HCT116 (cell line): ENCODE data around the gene DGKB.

ENCODE experiments used
- RAD21 ChIP-seq: IDR thresholded peaks from 2 replicates; pipeline ENCODE4 v1.6.1; 2012; ENCODE audit warnings: low read depth, mild to moderate bottlenecking
- TF ChIP-seq, protein P1 (sequence below), 3 experiments: fragments of 200-600 bp in 1 of 3; sonication (generic) in 1 of 3; IDR thresholded peaks in 2 of 3; conservative IDR thresholded peaks in 1 of 3; 2 replicates each; pipeline ENCODE4 v1.5.1; 2012 to 2017; ENCODE audit warnings: low read depth in 2 of 3, low read length in 2 of 3, antibody characterized with exemption in 1 of 3, borderline replicate concordance in 1 of 3, control low read depth in 1 of 3, mild to moderate bottlenecking in 1 of 3, mixed read lengths in 1 of 3, mixed run types in 1 of 3, moderate library complexity in 1 of 3; ENCODE audit not compliant: insufficient read depth in 1 of 3

DNA sequence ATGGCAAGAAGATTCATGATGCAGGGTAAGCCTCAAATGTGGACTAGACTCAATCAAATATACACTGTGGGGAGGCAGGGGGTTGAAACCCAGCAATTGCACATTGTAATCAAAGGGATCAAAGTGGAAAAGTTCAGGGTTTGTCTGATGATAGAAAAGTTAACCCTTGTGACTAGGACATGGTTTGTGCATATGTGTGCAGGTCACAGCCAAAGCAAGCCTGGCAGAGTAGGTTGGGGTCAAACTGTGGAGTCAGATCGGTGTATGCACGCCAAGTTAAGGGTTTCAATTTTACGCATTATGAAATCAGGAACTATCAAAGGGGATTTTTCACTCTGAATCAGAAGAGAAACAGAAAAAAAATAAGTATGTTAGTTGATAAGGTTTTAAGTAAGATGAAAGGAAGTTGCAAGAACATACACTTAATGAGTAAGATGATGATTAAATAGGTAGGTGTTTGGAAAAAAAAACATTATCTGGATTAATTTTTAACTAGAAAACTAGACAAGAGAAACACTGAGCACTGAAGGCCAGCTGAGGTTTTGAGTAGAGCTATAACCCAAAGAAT lies 188.3 kb downstream of the DGKB start:
- no peak for TF ChIP-seq RAD21
- TF ChIP-seq, protein P1, sequence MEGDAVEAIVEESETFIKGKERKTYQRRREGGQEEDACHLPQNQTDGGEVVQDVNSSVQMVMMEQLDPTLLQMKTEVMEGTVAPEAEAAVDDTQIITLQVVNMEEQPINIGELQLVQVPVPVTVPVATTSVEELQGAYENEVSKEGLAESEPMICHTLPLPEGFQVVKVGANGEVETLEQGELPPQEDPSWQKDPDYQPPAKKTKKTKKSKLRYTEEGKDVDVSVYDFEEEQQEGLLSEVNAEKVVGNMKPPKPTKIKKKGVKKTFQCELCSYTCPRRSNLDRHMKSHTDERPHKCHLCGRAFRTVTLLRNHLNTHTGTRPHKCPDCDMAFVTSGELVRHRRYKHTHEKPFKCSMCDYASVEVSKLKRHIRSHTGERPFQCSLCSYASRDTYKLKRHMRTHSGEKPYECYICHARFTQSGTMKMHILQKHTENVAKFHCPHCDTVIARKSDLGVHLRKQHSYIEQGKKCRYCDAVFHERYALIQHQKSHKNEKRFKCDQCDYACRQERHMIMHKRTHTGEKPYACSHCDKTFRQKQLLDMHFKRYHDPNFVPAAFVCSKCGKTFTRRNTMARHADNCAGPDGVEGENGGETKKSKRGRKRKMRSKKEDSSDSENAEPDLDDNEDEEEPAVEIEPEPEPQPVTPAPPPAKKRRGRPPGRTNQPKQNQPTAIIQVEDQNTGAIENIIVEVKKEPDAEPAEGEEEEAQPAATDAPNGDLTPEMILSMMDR (IDR thresholded peaks at IDR 0.05 in 2 of 3, conservative IDR thresholded peaks at IDR 0.05 in 1 of 3; ENCODE audit: borderline replicate concordance in 1 of 3, insufficient read depth in 1 of 3, low read depth in 2 of 3, low read length in 2 of 3) = no peak
